ENCODE data around the gene KLRC4.
"Not testable (repeated sequence)": the region's sequence is repeated elsewhere in the genome, so short reads cannot be mapped to it uniquely, and the experiment has no call there.

KLRC4 gene

DNA sequence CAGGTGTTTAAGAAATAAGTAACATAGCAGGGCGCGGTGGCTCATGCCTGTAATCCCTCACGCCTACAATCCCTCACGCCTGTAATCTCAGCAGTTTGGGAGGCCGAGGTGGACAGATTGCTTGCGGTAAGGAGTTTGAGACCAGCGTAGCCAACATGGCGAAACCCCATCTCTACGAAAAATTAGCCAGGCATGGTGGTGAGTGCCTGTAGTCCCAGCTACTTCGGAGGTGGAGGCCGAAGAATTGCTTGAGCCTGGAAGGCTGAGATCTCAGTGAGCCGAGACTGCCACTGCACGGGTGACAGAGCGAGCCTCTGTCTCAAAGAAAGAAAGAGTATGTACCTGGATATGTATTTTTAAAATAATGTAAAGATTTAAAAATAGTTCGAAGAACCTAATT is 13.4 kb downstream of the KLRC4 start:
- DNase-seq = not testable (repeated sequence)

DNA sequence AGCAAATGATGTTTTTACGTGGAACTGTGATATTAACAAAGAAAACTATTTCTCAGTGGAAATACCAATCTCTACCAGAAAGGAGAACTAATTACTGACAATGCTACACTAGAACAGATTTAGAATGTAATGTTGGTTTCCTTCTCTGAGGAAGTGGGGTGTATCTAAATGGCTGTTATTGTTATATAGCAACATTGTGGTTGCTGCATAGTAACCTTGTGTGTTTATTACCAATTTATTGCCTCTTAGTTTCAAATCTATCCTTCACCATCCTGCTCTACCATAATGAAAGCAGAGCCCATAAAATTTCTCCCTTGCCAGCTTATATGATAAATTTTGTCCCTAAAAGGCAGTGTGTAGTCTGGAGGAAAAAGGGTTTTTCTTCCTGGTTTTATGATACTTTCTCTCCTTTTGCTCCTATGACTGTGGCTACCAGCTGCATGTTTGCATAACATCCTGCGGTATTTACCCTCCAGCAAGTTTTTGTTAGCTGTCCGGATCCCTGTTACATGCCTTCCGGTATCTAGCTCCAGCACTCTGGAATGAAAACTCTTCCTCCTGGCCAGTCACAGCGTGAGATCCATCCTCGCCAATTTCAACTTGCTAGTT is 14.1 kb downstream of the KLRC4 start:
- DNase-seq = no peak

DNA sequence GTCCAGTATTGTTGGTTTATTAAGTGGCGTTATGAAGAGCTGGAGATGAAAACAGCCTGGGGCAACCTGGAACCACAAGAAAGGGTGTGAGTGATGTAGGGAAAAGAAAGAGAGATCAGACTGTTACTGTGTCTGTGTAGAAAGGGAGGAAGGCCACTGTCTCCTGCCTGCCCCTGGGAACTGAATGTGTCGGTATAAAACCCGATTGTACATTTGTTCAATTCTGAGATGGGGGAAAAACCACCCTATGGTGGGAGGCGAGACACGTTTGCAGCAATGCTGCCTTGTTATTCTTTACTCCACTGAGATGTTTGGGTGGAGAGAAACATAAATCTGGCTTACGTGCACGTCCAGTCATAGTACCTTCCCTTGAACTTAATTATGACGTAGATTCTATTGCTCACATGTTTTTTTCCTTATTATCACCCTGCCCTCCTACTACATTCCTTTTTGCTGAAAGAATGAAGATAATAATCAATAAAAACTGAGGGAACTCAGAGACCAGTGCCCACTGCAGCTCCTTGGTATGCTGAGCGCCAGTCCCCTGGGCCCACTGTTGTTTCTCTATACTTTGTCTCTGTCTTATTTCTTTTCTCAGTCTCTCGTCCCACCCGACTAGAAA is 14.9 kb downstream of the KLRC4 start:
- peak; percentile 63 for DNase-seq

DNA sequence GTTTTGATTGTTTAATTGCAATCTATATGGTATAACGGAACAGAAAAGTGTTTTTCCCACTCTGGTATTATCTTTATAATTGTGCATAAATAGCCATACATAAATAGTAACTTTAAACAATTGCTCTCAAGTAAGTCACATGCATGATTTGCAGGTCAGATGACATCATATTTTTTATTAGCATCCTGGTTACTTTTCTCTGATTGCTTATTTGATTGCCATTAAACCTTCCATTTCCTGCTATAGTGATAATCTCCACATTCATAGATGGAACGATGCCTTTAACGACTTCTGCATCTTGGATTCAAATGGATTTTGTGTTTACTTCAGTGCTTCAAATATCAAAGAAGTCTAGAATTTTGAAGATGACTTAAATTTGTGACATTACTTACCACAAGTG is 16.3 kb downstream of the KLRC4 start:
- DNase-seq = no peak

DNA sequence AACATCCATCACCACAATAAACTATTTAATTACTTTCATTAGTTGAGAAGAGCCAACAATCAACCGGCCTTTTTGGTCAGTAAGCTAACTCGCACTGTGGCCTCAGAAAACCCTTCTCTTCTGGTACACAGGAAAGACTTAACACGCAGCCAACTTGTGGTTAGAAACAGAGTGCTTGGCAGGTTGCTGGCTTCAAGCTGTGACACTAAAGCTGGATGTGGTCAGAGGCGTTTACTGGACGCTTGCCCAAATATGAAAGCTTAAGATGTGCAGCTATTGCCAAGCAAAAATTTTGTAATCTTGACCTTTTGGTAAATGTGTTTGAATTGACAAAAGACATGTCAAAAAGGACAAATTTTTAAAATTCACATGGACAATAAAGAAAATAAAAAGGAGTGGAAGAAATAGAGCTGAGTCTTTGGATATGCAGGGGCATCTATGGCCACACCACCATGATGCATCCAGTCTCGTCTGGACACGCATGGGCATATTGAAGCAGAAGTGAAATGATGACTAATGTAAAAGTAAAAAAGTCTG is 17.1 kb downstream of the KLRC4 start:
- DNase-seq = peak; percentile 50

DNA sequence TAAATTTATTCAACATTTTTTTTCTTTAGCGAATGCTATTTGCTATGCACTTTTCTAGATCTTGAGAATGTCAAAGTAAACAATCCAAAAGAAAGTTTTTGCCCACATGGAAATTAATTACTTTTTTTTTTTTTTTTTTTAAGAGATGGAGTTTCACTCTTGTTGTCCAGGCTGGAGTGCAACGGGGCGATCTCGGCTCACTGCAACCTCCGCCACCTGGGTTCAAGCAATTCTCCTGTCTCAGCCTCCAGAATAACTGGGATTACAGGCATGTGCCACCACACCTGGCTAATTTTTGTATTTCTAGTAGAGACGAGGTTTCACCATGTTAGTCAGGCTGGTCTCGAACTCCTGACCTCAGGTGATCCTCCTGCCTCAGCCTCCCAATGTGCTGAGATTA is 18.6 kb downstream of the KLRC4 start:
- DNase-seq = not testable (repeated sequence)

DNA sequence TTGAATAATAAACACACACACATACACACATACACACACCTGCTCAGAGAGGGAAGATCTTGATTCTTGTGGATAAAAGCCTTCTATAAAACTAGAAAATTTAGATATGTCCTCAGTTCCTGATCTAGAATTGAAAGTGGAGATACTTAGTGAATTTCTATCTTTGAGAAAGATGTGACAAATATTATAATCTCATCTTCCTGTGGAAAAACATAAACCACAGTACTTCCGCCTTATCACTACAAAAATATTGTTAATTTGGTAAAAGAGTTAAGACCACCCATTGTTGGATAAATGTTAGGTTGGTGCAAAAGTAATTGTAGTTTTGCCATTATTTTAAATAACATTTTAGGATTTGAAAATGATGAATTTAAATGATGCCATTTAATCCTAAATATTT is 19.7 kb downstream of the KLRC4 start, which contains the start of gene KLRK1:
KLRK1 (minus strand) TSS at position 138 of the 400 bp plus-strand sequence. CDS start 1,231 bp downstream, outside the sequence.
- DNase-seq = no peak

DNA sequence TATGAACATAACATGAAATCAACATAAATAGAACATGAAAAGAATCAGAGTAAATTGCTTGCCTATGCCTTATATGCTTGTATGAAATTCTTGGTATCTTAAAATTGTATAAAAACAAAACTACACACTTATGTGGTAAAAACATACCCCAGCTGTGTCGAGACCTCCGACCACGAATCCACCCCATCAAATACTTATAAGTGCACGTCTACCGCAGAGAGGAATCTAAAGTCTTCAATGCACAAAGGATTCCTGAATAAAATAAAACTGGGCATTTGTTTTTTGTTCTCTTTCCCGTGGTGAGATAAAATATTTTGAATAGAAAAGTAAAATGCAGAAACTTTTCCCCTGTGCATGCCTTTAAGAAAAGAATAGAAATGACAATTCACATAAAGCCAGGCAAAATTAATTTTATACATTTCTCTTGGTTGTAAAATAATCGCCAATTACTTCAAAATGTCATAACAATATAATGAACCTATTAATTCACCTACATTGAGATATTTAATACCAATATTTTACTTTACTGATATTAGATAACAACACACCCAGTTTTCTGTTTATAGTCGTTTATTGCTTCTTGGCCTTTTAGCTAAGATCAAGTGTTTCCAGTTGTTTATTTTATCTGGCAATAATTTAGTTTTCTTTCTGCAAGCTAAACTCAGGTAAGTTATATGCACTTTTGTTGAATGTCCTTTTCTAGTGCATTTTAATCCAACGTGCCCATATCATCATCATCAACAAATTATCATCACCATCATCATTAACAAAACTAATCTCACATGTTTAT is 20.7 kb downstream of the KLRC4 start:
- DNase-seq = no peak

DNA sequence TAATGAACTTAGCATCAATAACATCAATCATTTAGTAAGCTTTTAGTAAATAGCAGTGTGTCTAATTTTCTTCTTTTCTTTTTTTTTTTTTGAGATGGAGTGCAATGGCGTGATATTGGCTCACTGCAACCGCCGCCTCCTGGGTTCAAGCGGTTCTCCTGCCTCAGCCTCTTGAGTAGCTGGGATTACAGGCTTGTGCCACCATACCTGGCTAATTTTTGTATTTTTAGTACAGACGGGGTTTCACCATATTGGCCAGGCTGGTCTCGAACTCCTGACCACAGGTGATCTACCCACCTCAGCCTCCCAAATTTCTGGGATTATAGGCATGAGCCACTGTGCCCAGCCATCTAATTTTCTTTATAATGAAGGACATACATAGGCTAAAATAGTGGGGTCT is 22.1 kb downstream of the KLRC4 start:
- not testable (repeated sequence) for DNase-seq

DNA sequence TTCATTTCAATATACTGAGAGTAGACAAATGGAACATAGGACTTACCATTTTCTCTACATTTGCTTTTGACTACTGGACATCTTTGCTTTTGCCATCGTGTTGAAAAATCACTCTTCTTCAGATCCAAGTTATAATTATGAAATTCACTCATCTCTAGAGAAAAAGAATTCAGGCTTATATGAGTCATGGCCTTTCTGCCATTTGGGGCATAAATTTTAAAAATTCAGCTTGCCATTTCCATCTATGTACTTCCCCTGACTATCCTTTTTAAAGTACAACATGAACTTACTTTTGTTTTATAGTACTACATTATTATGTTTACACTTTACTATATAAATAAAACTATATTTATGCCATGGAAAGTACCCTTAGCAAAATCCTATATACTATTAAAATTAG is 22.7 kb downstream of the KLRC4 start:
- DNase-seq = no peak

DNA sequence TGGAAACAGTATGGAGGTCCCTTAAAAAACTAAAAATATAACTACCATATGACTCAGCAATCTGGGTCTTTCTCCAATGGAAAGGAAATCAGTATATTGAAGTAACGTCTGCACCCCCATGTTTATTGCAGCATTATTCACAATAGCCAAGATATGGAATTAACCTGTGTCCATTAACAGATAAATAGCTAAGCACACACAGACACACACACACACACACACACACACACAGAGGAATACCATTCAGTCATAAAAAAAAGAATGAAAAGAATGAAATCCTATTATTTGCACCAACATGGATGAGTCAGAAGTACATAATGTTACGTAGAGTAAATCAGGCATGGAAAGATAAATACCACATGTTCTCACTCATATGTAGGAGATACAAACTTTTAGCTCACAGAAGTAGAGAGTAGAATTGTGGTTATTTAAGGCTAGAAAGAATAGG is 24.4 kb downstream of the KLRC4 start:
- DNase-seq = no peak

DNA sequence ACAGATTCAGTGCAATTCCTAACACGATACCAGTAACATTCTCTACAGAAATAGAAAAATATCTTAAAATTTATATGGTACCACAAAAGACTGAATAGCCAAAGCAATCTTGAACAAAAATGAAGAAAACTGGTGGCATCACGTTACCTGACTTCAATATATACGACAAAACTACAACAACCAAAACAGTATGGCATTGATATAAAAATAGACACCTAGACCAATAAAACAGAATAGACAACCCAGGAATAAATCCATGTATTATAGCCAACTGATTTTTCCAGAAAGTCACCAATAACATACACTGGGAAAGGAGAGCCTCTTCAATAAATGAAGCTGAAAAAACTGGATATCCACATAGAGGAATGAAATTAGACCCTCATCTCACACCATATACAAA is 25.4 kb downstream of the KLRC4 start:
- no peak for DNase-seq

DNA sequence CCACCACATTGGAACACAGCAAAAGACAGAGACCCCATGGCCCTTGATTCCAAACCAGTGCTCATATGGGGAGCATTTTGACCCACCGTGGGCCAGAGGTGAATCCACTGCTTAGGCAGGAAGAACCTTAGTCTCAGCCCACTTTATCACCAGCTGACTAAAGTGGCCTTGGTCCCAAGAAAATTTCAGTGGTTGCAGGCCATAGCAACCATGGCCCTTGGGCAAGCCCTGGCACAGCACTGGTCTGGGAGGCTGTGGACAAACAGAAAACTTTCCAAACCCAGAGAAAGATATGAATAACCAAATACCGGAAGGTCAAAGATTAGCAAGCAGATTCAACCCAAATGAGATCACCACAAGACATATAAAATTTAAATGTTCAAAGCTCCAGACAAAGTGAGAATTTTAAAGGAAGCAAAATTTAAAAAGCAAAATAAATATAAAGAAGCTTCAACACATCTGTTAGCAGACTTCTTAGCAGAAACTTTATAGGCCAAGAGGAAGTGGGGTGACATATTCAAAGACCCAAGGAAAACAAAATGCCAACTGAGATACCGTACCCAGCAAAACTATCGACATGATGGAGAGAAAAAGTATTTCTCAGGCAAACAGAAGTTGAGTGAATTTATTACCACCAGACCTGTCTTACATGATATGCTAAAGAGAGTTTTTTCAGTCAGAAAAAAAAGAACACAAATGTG is 27.5 kb downstream of the KLRC4 start:
- DNase-seq = peak; percentile 46

DNA sequence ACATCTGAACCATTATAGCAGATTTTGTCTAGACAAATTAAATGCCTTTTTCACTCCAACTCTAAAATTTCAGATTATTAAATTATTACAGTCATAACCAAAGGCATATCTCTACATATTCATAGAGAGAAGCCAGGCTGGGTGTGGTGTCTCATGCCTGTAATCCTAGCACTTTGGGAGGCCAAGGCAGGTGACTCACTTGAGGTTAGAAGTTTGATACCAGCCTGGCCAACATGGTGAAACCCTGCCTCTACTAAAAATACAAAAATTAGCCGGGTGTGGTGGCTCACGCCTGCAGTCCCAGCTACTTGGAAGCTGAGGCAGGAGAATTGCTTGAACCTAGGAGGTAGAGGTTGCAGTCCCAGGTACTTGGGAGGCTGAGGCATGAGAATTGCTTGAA is 30.8 kb downstream of the KLRC4 start:
- peak; percentile 67 for DNase-seq

DNA sequence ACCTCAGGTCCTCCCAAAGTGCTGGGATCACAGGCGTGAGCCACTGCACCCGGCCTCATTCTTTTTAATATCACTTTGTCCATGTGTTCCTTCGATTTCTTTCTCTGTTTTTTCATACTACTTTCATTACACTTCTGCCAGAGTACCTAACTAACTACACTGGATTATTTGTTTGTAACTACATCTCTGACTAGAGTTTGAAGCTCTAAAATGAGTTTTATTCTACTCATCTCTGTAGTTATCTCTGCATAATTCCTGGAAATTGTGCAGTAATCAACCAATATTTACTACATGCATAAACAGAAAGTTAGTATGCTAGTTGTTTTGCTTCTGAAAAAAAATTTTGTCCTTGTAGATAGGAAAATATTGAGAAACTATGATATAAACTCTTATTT is 34.9 kb downstream of the KLRC4 start:
- DNase-seq = no peak

DNA sequence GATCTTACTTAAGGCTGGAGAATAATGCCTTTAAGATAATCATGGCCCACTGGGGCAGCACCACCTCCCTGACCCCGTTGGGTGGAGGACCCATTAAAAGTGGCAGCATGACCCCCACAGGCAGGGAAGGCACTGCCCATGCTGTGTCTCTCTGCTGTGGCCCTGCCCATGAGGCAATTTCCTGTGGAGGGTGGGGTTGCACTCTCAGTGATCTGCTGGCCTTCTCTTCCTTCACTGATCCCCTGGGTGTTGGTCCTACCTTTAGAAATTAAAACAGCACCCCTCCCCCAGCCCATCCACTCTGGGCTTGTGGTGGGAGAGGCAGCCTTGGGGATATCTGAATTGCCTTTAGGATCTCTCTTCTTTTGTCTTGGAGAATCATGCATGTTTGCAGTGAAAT is 37.0 kb downstream of the KLRC4 start:
- peak; percentile 43 for DNase-seq

DNA sequence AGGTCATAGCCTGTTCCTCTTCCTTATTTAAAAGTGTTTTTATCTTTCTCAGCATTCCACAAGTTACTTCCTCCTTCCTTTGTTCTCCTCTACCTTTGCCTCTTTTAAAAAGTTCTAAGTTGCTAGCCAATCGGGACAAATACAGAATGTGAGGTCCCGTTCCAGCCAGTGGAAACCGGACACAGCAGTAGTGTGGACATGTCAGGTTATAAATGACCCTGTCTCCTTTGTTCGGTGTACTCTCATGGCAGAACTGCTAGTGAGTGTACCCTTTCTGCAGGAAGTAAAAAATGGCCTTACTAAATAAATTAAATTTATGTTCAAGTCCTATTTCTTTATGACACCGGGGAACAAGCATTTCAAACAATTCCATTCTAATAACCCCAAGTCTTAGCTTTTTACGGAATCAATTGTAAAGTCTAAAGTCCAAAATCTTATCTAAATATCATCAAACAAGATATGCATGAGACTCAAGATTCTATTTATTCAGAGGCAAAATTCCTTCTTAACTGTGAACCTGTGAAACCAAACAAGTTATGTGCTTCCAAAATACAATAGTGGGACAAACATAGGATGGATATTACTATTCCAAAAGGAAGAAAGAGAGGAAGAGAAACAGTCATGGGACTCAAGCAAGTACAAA is 37.5 kb downstream of the KLRC4 start:
- DNase-seq = not testable (repeated sequence)

DNA sequence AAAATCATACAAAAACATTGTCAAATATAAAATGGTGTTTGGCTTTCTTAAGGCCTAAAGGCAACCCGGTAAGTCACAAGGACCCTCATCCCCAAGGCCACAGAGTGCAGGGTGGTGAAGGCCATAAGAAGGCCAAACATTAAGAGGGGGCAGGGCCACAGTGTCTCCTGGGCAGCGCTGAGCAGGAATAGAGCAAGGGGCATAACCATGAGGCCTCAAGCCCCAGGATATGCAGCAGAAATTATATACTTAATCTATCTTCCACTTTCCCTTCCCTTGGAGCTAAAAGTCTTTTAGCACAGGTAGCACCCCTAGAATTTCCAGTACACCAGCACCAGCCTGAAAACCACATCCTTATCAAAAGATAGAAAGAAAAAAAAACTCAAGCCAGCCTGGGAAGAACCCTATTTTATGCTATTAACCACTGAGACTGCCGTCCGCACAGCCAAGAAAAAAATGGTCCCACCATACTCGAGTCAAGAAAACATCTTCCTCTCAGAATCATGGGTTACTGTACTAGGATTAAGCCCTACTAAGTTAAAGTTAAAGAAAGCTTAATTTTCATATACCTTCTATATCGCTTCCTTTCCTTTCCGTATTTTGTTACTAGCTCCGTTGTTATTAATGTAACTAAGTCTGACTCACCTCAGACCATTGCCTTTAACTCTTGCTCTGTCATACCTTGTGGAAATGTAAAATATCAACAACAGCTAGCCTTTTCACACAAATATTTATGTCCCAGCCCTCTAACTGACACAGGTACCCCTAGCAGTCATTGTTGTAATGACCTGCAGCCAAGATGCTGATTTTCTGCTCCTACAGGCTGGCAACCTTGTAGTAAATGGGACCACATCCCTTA is 39.8 kb downstream of the KLRC4 start:
- DNase-seq = peak; percentile 36

DNA sequence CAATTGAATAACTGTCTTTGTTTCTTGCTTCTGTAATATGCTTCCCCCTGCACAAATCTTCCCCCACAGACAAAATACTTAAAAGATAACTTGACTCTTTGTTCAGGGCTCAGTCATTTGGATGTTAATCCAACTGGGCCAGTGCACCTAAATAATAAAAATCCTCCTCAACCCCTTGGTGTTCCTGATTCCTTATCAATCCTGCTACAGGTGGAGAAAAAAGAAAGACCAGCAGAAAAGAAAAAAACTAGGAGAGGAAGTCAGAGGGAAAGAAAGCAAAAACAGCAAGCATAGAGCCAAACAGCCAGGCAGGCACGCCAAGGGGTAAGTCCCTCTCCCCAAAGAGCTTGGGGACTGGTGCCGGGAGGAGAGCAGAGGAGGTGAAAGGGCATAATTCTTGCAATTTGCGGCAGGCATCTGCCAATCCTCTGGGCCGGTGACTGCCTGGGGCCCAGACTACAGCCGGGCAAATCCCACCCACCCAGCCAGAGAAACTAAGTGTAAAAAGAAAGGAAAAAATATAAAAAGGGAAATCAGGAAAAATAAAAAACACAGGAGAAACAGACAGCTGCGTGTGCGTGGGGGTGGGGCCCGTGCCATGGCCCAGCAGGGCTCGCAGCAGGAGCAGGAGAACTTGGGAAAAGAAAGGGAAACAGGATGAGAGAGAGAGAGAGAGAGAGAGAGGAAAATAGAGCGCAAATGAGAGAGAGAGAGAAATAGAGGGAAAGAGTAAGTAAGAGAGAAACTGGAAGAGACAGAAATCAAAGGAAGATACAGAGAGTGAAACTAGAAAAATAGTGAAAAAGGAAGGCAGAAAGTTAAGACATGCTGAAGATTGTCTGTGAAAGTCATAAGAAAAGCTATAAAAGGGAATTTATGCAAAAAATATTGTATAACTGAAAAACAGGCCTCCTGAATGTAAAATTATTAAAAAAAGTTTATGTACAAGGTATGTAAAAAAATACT is 41.1 kb downstream of the KLRC4 start:
- DNase-seq = peak; percentile 26

DNA sequence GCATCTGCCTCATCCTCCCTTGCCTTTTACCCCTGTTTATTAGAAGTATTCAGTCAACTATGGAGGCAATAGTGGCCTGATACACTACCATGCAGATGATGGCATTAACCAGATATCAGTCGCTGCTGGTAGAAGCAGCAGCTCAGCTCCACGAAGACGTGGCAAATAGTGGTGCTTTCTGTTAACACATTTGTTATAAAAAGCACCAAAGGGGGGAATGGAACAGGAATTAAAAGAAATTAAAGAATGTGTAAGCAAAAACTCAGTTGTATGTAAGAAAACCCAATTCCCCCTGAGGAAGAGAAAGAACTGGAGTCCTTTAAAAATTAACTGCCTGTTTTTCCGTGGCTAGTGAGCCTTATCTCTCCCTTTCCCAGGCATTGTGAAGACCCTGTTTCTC is 41.8 kb downstream of the KLRC4 start:
- DNase-seq = not testable (repeated sequence)

Measured in stimulated activated CD8-positive, alpha-beta memory T cell treated with anti-CD3 and anti-CD28 coated beads, Interleukin-4, amount 100 ng/mL, for 48 hours (primary cell).